GM18858 (cell line): ENCODE measurements around the gene KNG1.
"Not testable (repeated sequence)": the region's sequence is repeated elsewhere in the genome, so short reads cannot be mapped to it uniquely, and the experiment has no call there.

Source experiments
- ATAC-seq: cut with Tn5 transposase; IDR thresholded peaks from one replicate; pipeline ENCODE4 v1.9.1; 2021; ENCODE audit not compliant: unreplicated experiment

Gene KNG1

GRCh38 chr3:186708983-186709679, 8.0 kb upstream of the KNG1 start:
- no peak for ATAC-seq

GRCh38 chr3:186710694-186711093, 6.5 kb upstream of the KNG1 start:
- ATAC-seq: not testable (repeated sequence)

DNA sequence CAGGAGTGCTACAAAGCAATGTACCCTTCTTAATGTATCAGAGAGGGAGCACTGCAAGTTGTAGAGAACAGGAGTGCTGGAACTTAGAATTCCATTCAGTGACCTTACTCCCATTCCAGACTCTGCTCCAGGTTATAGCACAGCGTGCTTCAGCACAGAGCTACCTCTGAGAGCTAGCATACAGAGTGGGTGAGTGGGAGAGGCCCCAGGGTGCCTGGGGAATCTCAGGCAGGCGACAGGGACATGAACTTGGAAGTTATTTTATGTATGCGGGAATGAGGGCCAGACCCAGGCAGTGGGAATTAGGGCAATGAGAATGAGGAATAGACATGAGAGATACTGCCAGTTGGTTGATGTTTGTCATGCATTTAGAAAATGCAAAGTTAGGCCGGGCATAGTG, 3.7 kb upstream of the KNG1 start:
- ATAC-seq: no peak

DNA sequence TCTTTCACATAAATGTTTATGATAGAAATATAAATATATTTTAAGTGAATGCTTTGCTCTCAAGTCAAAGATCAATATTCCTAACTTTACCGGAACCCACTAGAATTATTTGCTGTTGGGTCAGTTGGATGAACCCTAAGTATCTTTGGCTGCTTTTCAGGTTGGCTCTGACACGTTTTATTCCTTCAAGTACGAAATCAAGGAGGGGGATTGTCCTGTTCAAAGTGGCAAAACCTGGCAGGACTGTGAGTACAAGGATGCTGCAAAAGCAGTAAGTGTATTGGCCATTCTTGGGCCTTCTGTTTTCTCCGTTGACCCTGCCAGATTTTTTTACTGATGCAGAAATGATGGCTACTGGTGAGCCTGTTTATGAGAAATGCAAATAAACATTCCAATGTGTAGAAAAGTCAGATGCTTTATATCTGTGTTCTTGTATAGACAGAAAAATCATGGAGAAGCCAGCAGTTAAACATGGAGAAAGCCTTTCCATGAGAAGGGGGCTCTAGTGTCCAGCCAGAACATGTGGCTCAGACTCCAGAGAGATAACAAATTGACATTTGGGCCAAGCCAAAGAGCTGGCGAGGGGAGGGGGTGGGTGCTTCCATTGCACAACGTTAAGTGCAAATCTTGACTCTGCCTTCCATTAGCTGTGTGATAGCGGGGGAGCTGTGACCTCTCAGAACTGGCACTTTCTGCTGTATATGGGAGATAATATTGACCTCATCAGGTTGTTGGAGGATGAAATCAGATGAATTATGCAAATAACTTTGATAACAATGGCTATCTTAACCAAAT, 3.0 kb downstream of the KNG1 start:
- ATAC-seq: no peak

DNA sequence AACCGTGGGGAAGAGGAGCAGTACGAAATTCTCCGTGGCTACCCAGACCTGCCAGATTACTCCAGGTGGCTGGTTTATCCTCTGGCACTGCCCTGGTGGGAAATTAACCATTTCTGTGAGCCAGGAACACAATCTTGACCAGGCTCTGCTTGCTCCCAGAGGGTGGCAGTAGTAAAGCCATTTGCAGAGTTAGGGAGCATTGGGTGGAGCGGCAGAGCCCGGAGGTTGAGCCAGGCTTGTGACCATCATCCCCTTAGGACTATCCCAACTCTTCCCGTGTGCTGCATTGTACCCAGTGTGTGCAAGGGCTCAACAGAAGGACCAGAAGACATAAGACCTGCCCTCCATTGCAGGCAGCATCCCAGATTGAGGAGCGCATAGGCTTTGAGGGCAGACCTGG, 5.3 kb downstream of the KNG1 start:
- no peak for ATAC-seq

- no peak for ATAC-seq
Measured at GRCh38 chr3:186724911-186725310, 7.8 kb downstream of the KNG1 start.

DNA sequence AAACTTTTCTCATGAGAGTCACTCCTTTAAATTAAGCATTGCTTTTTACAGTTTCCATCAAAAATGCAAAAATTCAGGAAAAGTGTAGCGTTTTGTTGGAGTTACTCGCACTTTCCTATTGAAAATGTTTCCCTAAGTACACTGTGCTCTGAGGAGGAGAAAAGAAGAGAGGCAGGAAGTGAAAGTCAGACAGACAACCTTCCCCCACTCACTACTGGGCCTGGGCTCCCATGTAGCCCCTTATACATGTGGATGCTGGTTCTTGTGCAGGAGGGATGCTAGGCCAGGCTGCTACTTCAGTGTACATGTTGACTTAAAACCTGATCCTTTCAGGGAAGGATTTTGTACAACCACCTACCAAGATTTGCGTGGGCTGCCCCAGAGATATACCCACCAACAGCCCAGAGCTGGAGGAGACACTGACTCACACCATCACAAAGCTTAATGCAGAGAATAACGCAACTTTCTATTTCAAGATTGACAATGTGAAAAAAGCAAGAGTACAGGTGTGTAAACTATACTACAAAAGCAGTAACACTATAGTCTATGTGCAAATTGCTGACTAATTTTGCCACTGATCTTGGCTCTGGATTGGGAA, 15.1 kb downstream of the KNG1 start:
- no peak for ATAC-seq

- ATAC-seq: no peak
Measured at GRCh38 chr3:186742618-186743380, 25.6 kb downstream of the KNG1 start.

DNA sequence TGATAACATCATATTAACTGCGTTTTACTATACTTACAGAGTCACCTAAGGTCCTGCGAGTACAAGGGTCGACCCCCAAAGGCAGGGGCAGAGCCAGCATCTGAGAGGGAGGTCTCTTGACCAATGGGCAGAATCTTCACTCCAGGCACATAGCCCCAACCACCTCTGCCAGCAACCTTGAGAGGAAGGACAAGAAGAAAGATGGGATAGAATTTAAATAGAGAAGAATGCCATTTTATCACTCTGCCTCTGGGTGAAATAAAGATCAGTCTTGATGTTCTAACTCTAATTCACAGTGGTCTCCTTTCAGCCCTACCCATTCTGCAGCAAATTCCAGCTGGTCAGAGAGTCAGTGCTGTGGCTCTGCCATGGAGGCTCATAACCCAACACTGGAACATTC, 26.5 kb downstream of the KNG1 start:
- ATAC-seq: no peak

GRCh38 chr3:186746008-186746407, 28.8 kb downstream of the KNG1 start:
- no peak for ATAC-seq

DNA sequence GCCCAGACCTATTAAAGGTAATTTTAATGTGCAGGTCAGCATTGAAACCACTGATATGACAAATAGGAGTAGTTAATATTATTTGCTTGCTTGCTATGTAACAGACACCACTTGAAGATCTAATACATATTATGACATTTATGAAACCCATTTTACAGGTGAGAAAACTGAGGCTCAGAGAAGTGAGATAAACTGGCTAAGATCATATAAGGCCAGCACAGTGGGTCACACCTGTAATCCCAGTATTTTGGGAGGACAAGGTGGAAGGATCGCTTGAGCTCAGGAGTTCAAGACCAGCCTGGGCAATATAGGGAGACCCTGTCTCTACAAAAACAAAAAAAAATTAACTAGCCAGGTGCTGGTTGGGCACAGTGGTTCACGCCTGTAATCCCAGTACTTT, 33.2 kb downstream of the KNG1 start:
- ATAC-seq: no peak

DNA sequence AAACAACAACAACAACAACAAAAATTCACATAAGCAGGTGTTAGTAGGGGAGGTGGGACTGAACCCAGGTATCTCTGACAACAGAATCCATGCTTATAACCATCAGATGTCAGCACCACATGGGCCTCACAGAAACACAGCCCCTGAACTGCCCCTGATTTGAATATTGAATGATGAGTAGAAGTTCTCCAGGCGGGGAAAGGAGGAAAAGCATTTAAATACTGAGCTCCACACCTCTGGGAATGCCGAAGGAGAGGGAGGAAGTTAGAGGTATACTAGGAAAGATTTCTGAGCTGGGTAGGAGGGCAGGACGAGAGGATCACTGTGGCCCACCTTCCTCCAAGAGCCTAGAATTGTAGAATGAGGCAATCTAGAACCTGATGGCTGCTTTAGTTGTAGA, 34.3 kb downstream of the KNG1 start:
- ATAC-seq: no peak

- ATAC-seq: no peak
Measured at GRCh38 chr3:186754006-186754405, 36.8 kb downstream of the KNG1 start.

- no peak for ATAC-seq
Measured at GRCh38 chr3:186754871-186755270, 37.7 kb downstream of the KNG1 start.

DNA sequence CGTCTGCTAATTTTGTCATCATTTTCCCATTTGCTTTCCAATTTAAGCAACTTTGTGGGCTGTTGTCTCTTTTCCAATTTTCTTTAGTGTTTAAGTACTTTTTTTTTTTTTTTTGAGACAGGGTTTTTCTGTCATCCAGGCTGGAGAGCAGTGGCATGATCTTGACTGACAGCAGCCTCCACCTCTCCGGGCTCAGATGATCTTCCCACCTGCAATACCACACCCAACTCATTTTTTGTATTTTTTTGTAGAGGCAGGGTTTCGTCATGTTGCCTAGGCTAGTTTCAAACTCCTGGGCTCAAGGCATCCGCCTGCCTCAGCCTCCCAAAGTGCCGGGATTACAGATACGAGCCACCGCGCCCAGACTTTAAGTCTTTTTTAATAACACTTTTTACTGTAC, 40.1 kb downstream of the KNG1 start:
- ATAC-seq: no peak

DNA sequence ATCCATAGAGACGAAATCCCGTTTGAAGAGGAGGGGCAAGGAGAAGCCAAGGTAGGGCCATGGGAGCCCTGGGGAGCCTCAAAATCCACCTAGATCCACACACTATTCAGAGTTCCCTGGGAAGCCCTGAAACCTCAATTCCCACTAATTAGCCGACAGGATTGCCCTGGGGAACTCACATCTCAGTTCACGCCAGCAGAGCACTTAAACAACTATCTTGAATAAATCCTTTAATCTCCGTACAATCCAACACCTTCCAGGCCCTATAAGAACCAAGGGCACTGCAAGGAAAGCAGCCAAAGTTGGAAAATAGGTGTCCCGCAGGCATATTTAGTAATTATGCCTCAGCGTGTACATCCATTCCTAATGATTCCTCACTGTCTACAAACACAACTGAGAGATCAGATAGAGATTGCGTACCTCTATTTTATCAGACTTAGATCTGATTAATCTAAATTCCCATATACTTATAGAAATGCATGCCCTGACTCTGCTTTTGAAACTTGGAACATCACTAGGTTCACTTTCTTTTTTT, 40.6 kb downstream of the KNG1 start:
- no peak for ATAC-seq

DNA sequence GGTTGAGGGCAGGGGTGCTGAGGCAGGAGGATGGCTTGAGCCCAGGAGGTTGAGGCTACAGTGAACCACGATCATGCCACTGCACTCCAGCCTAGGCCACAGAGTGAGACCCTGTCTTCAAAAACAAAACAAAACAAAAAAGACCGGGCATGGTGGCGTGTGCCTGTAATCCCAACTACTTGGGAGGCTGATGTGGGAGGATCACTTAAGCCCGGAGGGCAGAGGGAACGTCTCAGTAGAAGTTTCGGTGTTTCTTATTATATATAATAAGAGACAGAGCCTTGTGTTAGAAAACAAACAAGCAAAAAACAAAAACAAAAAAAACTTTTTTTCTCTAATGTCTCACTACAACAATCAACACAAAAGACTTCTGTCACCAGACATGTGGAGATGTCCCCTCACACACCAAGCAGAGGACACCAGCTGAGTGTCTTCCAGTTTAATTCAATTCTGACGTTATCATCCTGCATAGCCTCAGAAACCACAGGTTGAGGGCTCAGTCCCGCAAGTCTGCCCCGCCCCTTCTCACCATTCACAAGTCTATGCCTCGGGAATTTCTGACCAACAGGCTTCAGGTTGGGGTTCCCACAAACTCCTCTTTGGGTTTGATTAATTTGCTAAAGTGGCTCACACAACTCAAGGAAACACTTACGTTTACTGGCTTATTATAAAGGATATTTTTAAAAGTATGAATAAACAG, 42.2 kb downstream of the KNG1 start:
- no peak for ATAC-seq

- ATAC-seq: no peak
Measured at GRCh38 chr3:186760141-186760833, 43.1 kb downstream of the KNG1 start.

GRCh38 chr3:186760897-186761447, 43.8 kb downstream of the KNG1 start:
- no peak for ATAC-seq

DNA sequence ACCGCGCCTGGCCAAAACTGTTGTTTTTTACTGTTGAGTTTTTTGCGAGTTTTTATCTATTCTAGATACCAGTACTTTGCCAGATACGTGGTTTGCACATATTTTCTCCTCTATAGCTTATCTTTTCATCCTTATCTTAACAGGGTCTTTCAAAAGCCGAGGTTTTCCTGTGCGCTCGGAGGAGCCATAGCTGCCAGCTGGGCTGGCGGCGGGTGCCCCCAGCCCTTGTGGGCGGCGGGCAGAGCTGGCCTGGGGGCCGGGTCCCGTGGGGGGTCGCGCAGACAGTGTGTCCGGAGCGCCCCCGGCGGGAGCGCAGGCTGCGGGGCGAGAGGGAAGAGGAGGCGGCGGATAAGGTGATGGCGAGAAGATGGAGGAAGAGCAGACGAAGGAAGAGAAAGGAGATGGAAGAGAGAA, 55.1 kb downstream of the KNG1 start:
- no peak for ATAC-seq
